Measurements from ENCODE around the gene ELK4. TPM values are rescaled to one million over a fixed set of nuclear protein-coding genes. Genes with fewer than 3 reads are reported as not detected.

The ELK4 gene
- total and polyA plus RNA-seq, 2 experiments from 2014 or later: 5.1 to 16.4 TPM

- Histone ChIP-seq H4K20me1 (ENCODE audit: insufficient read depth) (no peaks in the 10 kb centered on the region), H3K27me3 (replicated peaks; ENCODE audit: insufficient read depth) (peaks cover 47% of the 10 kb centered on the region), H2AFZ (no peak overlapping the region), H3K4me1 (ENCODE audit: insufficient read depth) (no peaks in the 10 kb centered on the region), H3K9me3 (ENCODE audit: low read depth) (no peaks in the 10 kb centered on the region), H3K4me2 (ENCODE audit: unreplicated experiment) (no peak overlapping the region), H3F3A (ENCODE audit: insufficient read depth) (no peaks in the 10 kb centered on the region), H3K9ac (no peak overlapping the region), H3K9me2 (ENCODE audit: insufficient read depth) (no peaks in the 10 kb centered on the region), H3K27ac (no peak overlapping the region), H3K36me3 (ENCODE audit: low read depth) (no peaks in the 10 kb centered on the region), H3K4me3 (no peak overlapping the region), H3K79me2 (ENCODE audit: insufficient read depth) (no peaks in the 10 kb centered on the region)
- 34 to 35% methylated on average over 6 of the region's 6 CpGs for WGBS, 2 experiments (ENCODE audit: low coverage in 1 of 2, low lambda C conversion rate in 2 of 2, missing lambda C conversion rate in 2 of 2)
- in situ Hi-C loops (cut with MboI): no loop called here
- no peak for DNase-seq
- TF ChIP-seq EZH2phosphoT487 (IDR thresholded peaks at IDR 0.05; ENCODE audit: insufficient read depth, low read depth) (no peak), EZH2 (IDR thresholded peaks at IDR 0.05; ENCODE audit: insufficient read depth, poor library complexity, severe bottlenecking) (no peak)
These were observed 49.1 kb downstream of the ELK4 start for GRCh38 chr1:205582471-205583291.

DNA sequence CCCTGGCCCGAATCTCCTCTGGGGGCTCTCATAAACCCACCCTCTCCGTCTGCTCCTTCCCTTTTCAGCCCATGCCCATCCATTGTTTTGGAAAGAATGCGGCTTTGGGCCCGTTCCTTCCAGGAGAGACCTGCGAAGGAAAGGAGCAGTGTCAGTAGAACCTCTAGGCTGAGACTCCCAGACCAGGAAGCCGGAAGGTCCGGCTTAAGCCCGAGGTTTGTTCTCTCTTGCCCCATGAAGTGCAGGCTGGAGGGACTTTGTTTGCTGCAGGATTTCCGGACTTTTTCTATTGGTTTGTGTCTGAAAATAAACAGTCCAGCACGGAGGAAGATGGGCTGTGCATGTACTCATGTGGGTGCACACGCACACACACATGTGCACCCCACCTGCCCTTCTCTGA, 49.8 kb downstream of the ELK4 start:
- no peak for DNase-seq
- Histone ChIP-seq H3K4me3 (no peak overlapping the region), H3K9me3 (ENCODE audit: low read depth) (no peaks in the 10 kb centered on the region), H2AFZ (no peak overlapping the region), H3K4me1 (ENCODE audit: insufficient read depth) (no peaks in the 10 kb centered on the region), H3K27ac (no peak overlapping the region), H3K36me3 (ENCODE audit: low read depth) (no peaks in the 10 kb centered on the region), H4K20me1 (ENCODE audit: insufficient read depth) (no peaks in the 10 kb centered on the region), H3K79me2 (ENCODE audit: insufficient read depth) (no peaks in the 10 kb centered on the region), H3F3A (ENCODE audit: insufficient read depth) (no peaks in the 10 kb centered on the region), H3K9me2 (ENCODE audit: insufficient read depth) (no peaks in the 10 kb centered on the region), H3K4me2 (ENCODE audit: unreplicated experiment) (no peak overlapping the region), H3K9ac (no peak overlapping the region), H3K27me3 (replicated peaks; ENCODE audit: insufficient read depth) (peaks cover 53% of the 10 kb centered on the region)
- 57 to 62% methylated on average over 11 of the region's 11 CpGs for WGBS, 2 experiments (ENCODE audit: low coverage in 1 of 2, low lambda C conversion rate in 2 of 2, missing lambda C conversion rate in 2 of 2)
- TF ChIP-seq EZH2 (IDR thresholded peaks at IDR 0.05; ENCODE audit: insufficient read depth, poor library complexity, severe bottlenecking): no peak
- in situ Hi-C loops (cut with MboI): no loop called here

GRCh38 chr1:205581321-205581980, 50.4 kb downstream of the ELK4 start:
- Histone ChIP-seq H3K4me2 (ENCODE audit: unreplicated experiment) (no peak overlapping the region), H3K9ac (no peak overlapping the region), H3F3A (ENCODE audit: insufficient read depth) (no peaks in the 10 kb centered on the region), H2AFZ (no peak overlapping the region), H3K9me2 (ENCODE audit: insufficient read depth) (no peaks in the 10 kb centered on the region), H3K36me3 (ENCODE audit: low read depth) (no peaks in the 10 kb centered on the region), H3K27me3 (replicated peaks; ENCODE audit: insufficient read depth) (peaks cover 59% of the 10 kb centered on the region), H3K27ac (no peak overlapping the region), H3K4me3 (no peak overlapping the region), H3K4me1 (ENCODE audit: insufficient read depth) (no peaks in the 10 kb centered on the region), H3K9me3 (ENCODE audit: low read depth) (no peaks in the 10 kb centered on the region), H4K20me1 (ENCODE audit: insufficient read depth) (no peaks in the 10 kb centered on the region), H3K79me2 (ENCODE audit: insufficient read depth) (no peaks in the 10 kb centered on the region)
- 56 to 61% methylated on average over 9 of the region's 9 CpGs for WGBS, 2 experiments (ENCODE audit: low coverage in 1 of 2, low lambda C conversion rate in 2 of 2, missing lambda C conversion rate in 2 of 2)
- in situ Hi-C loops (cut with MboI): no loop called here
- DNase-seq: no peak
- no peak for TF ChIP-seq EZH2 (IDR thresholded peaks at IDR 0.05; ENCODE audit: insufficient read depth, poor library complexity, severe bottlenecking)
- TF ChIP-seq EZH2phosphoT487 (IDR thresholded peaks at IDR 0.05; ENCODE audit: insufficient read depth, low read depth): no peak

DNA sequence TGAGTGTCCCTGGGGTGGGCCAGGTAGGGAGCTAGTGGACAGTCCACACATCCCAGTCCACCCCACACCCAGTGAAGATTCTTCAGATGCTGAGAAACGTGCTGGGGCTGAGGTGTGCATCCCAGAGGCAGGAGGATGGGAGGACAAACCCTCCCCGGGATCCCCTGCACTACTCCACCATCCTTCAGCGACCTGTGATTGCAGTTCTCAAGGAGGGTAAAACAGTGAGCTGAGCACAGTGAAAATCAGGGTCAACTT, 51.0 kb downstream of the ELK4 start:
- no peaks in the 10 kb centered on the region for H3F3A ChIP-seq (ENCODE audit: insufficient read depth)
- no peak overlapping the region for H3K4me2 ChIP-seq (ENCODE audit: unreplicated experiment)
- TF ChIP-seq EZH2phosphoT487 (IDR thresholded peaks at IDR 0.05; ENCODE audit: insufficient read depth, low read depth): no peak
- no peak for TF ChIP-seq EZH2 (IDR thresholded peaks at IDR 0.05; ENCODE audit: insufficient read depth, poor library complexity, severe bottlenecking)
- H3K36me3 ChIP-seq (ENCODE audit: low read depth): no peaks in the 10 kb centered on the region
- no peaks in the 10 kb centered on the region for H3K79me2 ChIP-seq (ENCODE audit: insufficient read depth)
- H3K4me1 ChIP-seq (ENCODE audit: insufficient read depth): no peaks in the 10 kb centered on the region
- no peak overlapping the region for H3K4me3 ChIP-seq
- no peak overlapping the region for H2AFZ ChIP-seq
- H3K27me3 ChIP-seq (replicated peaks; ENCODE audit: insufficient read depth): peaks cover 61% of the 10 kb centered on the region
- H3K27ac ChIP-seq: no peak overlapping the region
- WGBS, 2 experiments (ENCODE audit: low coverage in 1 of 2, low lambda C conversion rate in 2 of 2, missing lambda C conversion rate in 2 of 2): 29 to 53% methylated on average over 2 to 3 of the region's 3 CpGs
- DNase-seq: no peak
- no peak overlapping the region for H3K9ac ChIP-seq
- no peaks in the 10 kb centered on the region for H3K9me2 ChIP-seq (ENCODE audit: insufficient read depth)
- H3K9me3 ChIP-seq (ENCODE audit: low read depth): no peaks in the 10 kb centered on the region
- H4K20me1 ChIP-seq (ENCODE audit: insufficient read depth): no peaks in the 10 kb centered on the region
- in situ Hi-C loops (cut with MboI): no loop called here
